GM12878 (cell line): ENCODE results near the gene MPRIP. TPM values are rescaled to one million over a fixed set of nuclear protein-coding genes. Genes with fewer than 3 reads are reported as not detected.
A peak's percentile ranks its signal among the peaks of the same experiment; 100 is the strongest.

Source experiments
- ATAC-seq: fragments of 200-7000 bp; cut with Tn5 transposase; 3 replicates; pipeline ENCODE4 v1.9.1; 2020; ENCODE audit warnings: mild to moderate bottlenecking, moderate library complexity
- BruUV-seq: library from RNA; stranded (reverse); fragments of 400-500 nt; replicated peaks from 2 replicates; lab custom pipeline; 2021; lab: Mats Ljungman, UMichigan
- CTCF ChIA-PET: fragments of 300-600 bp; sonication (Branson Sonifier 250); formaldehyde crosslinking; extraction: SDS; loops from one replicate; lab custom pipeline; 2021; ENCODE audit warnings: inconsistent platforms; lab: Yijun Ruan, JAX
- POLR2A ChIA-PET: fragments of 350-600 bp; formaldehyde crosslinking; extraction: SDS; loops from one replicate; lab custom pipeline; 2021; ENCODE audit warnings: inconsistent platforms; lab: Charles Lee
- RAD21 ChIA-PET: fragments of 300-600 bp; sonication (Branson Sonifier 250); formaldehyde crosslinking; loops from one replicate; lab custom pipeline; 2023; ENCODE audit warnings: antibody characterized with exemption; ENCODE audit not compliant: unreplicated experiment; lab: Charles Lee
- SMC1A ChIA-PET: fragments of 300-600 bp; sonication (Branson Sonifier 250); formaldehyde crosslinking; loops from one replicate; lab custom pipeline; 2023; ENCODE audit not compliant: unreplicated experiment, uncharacterized antibody; lab: Charles Lee
- DNase-seq: peaks from one replicate; pipeline ENCODE4 v3.0.0-alpha.2; 2011; ENCODE audit warnings: low read depth, low spot score
- FAIRE-seq: peaks from 3 replicates; lab custom pipeline; 2011; peaks lifted over from hg19 to GRCh38; lab: Jason Lieb, UNC
- H2AFZ ChIP-seq: 2 replicates; pipeline ENCODE4 v1.6.0; 2011; ENCODE audit warnings: low read depth, low read length, control low read depth; ENCODE audit not compliant: control insufficient read depth
- H3K27ac ChIP-seq: 2 replicates; pipeline ENCODE4 v1.5.1; 2011; ENCODE audit warnings: control low read depth; ENCODE audit not compliant: control insufficient read depth, insufficient read depth
- H3K27me3 ChIP-seq, 2 experiments: replicated peaks in 1 of 2; 2 replicates each; pipeline versions ENCODE4 v1.6.0 to v1.6.1; 2011; ENCODE audit warnings: low read length in 1 of 2; ENCODE audit not compliant: control insufficient read depth in 2 of 2, insufficient read depth in 2 of 2
- H3K36me3 ChIP-seq, 2 experiments: 2 replicates each; pipeline ENCODE4 v1.5.1; 2011; ENCODE audit warnings: low read length in 1 of 2; ENCODE audit not compliant: control insufficient read depth in 2 of 2, insufficient read depth in 2 of 2
- H3K4me1 ChIP-seq: 2 replicates; pipeline ENCODE4 v1.6.1; 2011; ENCODE audit warnings: mild to moderate bottlenecking, low read length, moderate library complexity, mixed read lengths; ENCODE audit not compliant: control insufficient read depth, insufficient read depth
- H3K4me2 ChIP-seq: 2 replicates; pipeline ENCODE4 v1.6.0; 2011; ENCODE audit warnings: control low read depth; ENCODE audit not compliant: control insufficient read depth, insufficient read depth
- H3K4me3 ChIP-seq: fragments of 200-600 bp; sonication (generic); 2 replicates; pipeline ENCODE4 v1.5.1; 2016
- H3K79me2 ChIP-seq: 2 replicates; pipeline ENCODE4 v1.6.0; 2011; ENCODE audit warnings: low read length; ENCODE audit not compliant: control insufficient read depth, insufficient read depth
- H3K9ac ChIP-seq: 2 replicates; pipeline ENCODE4 v1.8.0; 2011; ENCODE audit warnings: low read length, control low read depth, mixed read lengths; ENCODE audit not compliant: control insufficient read depth, insufficient read depth
- H3K9me3 ChIP-seq: replicated peaks from 3 replicates; pipeline ENCODE4 v1.5.1; 2011; ENCODE audit warnings: mild to moderate bottlenecking, low read length; ENCODE audit not compliant: control insufficient read depth, insufficient read depth
- H4K20me1 ChIP-seq: 2 replicates; pipeline ENCODE4 v1.6.0; 2011; ENCODE audit not compliant: control insufficient read depth, insufficient read depth
- BRCA1 ChIP-seq: IDR thresholded peaks from 2 replicates; pipeline ENCODE4 v1.6.1; 2011; ENCODE audit warnings: low read depth, low read length, improper control_type of control experiment
- DPF2 ChIP-seq: fragments of 450-650 bp; IDR thresholded peaks from 2 replicates; pipeline ENCODE4 v1.6.1; 2017; ENCODE audit warnings: mild to moderate bottlenecking
- EED ChIP-seq: sonication (generic); IDR thresholded peaks from 2 replicates; pipeline ENCODE4 v1.6.1; 2016; ENCODE audit warnings: antibody characterized with exemption, low read depth
- ETV6 ChIP-seq, 2 experiments: fragments of 450-650 bp in 1 of 2; IDR thresholded peaks in 1 of 2; conservative IDR thresholded peaks in 1 of 2; 2 replicates each; pipeline ENCODE4 v1.6.1; 2014; ENCODE audit warnings: antibody characterized with exemption in 1 of 2, borderline replicate concordance in 1 of 2, low read depth in 1 of 2, mild to moderate bottlenecking in 1 of 2, moderate library complexity in 1 of 2
- IKZF1 ChIP-seq: fragments of 450-650 bp; conservative IDR thresholded peaks from 2 replicates; pipeline ENCODE4 v1.6.1; 2017; ENCODE audit warnings: antibody characterized with exemption, mild to moderate bottlenecking
- JUND ChIP-seq: IDR thresholded peaks from 2 replicates; pipeline ENCODE4 v1.6.1; 2012; ENCODE audit warnings: low read depth, mild to moderate bottlenecking, low read length, improper control_type of control experiment, moderate library complexity
- MEF2A ChIP-seq: IDR thresholded peaks from 2 replicates; pipeline ENCODE4 v1.6.1; 2011; ENCODE audit warnings: low read depth, mild to moderate bottlenecking, low read length, moderate library complexity; ENCODE audit not compliant: insufficient read depth
- MXI1 ChIP-seq: fragments of 150-350 bp; IDR thresholded peaks from 2 replicates; pipeline ENCODE4 v1.6.1; 2011; ENCODE audit warnings: low read depth, mild to moderate bottlenecking, inconsistent platforms, low read length, improper control_type of control experiment
- NFXL1 ChIP-seq: fragments of 450-650 bp; IDR thresholded peaks from 2 replicates; pipeline ENCODE4 v1.6.1; 2017; ENCODE audit warnings: antibody characterized with exemption, mild to moderate bottlenecking, borderline replicate concordance
- NR2C1 ChIP-seq: fragments of 450-650 bp; IDR thresholded peaks from 2 replicates; pipeline ENCODE4 v1.6.1; 2017; ENCODE audit warnings: antibody characterized with exemption, mild to moderate bottlenecking, moderate library complexity
- PAX5 ChIP-seq: IDR thresholded peaks from 2 replicates; pipeline ENCODE4 v1.6.1; 2011; ENCODE audit warnings: low read depth, low read length, borderline replicate concordance
- SIN3A ChIP-seq: IDR thresholded peaks from 2 replicates; pipeline ENCODE4 v1.6.1; 2012; ENCODE audit warnings: low read depth, low read length, improper control_type of control experiment
- SMARCA5 ChIP-seq: fragments of 450-650 bp; IDR thresholded peaks from 2 replicates; pipeline ENCODE4 v1.6.1; 2017; ENCODE audit warnings: mild to moderate bottlenecking
- SP1 ChIP-seq: IDR thresholded peaks from one replicate; pipeline ENCODE4 v1.6.1; 2011; ENCODE audit warnings: low read depth, low read length
- SREBF1 ChIP-seq: IDR thresholded peaks from 2 replicates; pipeline ENCODE4 v1.6.1; 2012; ENCODE audit warnings: mild to moderate bottlenecking, low read length
- TCF12 ChIP-seq: IDR thresholded peaks from 2 replicates; pipeline ENCODE4 v1.6.1; 2011; ENCODE audit warnings: low read depth, mild to moderate bottlenecking, low read length
- YY1 ChIP-seq: IDR thresholded peaks from 2 replicates; pipeline ENCODE4 v1.6.1; 2011; ENCODE audit warnings: low read depth, mild to moderate bottlenecking, low read length
- ZNF207 ChIP-seq: fragments of 450-650 bp; IDR thresholded peaks from 2 replicates; pipeline ENCODE4 v1.6.1; 2014; ENCODE audit warnings: antibody characterized with exemption, mild to moderate bottlenecking, borderline replicate concordance
- WGBS: methylation state at CpG from one replicate; pipeline ENCODE4 v1.1.6; 2016; ENCODE audit warnings: low lambda C conversion rate; ENCODE audit not compliant: insufficient replicate concordance, insufficient coverage; ENCODE audit errors: missing lambda C conversion rate; 5-methylcytosine and 5-hydroxymethylcytosine counted together
- in situ Hi-C: fragments of 300-500 bp; cut with MboI; formaldehyde crosslinking; loops from 9 replicates; pipeline ENCODE4 v1.14.3; 2018; ENCODE audit warnings: mixed read lengths
- intact Hi-C: fragments of 100-400 bp; cut with micrococcal nuclease; formaldehyde crosslinking; loops from one replicate; pipeline ENCODE4 v1.14.2; 2022; ENCODE audit not compliant: unreplicated experiment
- polyA plus RNA-seq, 11 experiments: library from polyadenylated mRNA; depleted of rRNA in 4 of 11; unstranded in 6 of 11; stranded (reverse) in 5 of 11; fragments of >200 nt; fragmentation: Nextera tagmentation in 4 of 11; fragmentation: Illumina TruSeq in 1 of 11; extraction: Ambion mirVana in 4 of 11; extraction: Trizol in 1 of 11; gene quantifications; 1 replicate in 1 of 11; 2 replicates in 10 of 11; pipeline versions ENCODE4 v1.2.1 to v1.2.3, GENCODE V29; 2011 to 2016; ENCODE audit warnings: inconsistent platforms in 2 of 11, missing spikeins in 2 of 11, low read depth in 1 of 11
- total RNA-seq, 4 experiments: library from RNA; depleted of rRNA in 3 of 4; stranded (reverse); fragments of >200 nt in 3 of 4; fragmentation: Illumina TruSeq in 1 of 4; extraction: Trizol in 1 of 4; gene quantifications; 2 replicates each; pipeline versions ENCODE4 v1.2.1 to v1.2.3, GENCODE V29; 2013 to 2021
- TF ChIP-seq, protein P1 (sequence below): fragments of 450-650 bp; IDR thresholded peaks from 2 replicates; pipeline ENCODE4 v1.6.1; 2014; ENCODE audit warnings: mild to moderate bottlenecking
- TF ChIP-seq, protein P2 (sequence below), 3 experiments: IDR thresholded peaks in 2 of 3; conservative IDR thresholded peaks in 1 of 3; 2 replicates each; pipeline ENCODE4 v1.5.1; 2011; ENCODE audit warnings: low read depth in 3 of 3, low read length in 3 of 3, mild to moderate bottlenecking in 3 of 3, control low read depth in 2 of 3, moderate library complexity in 2 of 3, inconsistent platforms in 1 of 3, mixed read lengths in 1 of 3; ENCODE audit not compliant: control insufficient read depth in 2 of 3, insufficient read depth in 1 of 3; ENCODE audit errors: extremely low read depth in 1 of 3

Gene MPRIP
- total and polyA plus RNA-seq, 10 of the 15 experiments (the other 5 are each of a cell fraction or from before 2014, with no cell fraction given), result 16.5 to 168 (median 71.7) TPM

DNA sequence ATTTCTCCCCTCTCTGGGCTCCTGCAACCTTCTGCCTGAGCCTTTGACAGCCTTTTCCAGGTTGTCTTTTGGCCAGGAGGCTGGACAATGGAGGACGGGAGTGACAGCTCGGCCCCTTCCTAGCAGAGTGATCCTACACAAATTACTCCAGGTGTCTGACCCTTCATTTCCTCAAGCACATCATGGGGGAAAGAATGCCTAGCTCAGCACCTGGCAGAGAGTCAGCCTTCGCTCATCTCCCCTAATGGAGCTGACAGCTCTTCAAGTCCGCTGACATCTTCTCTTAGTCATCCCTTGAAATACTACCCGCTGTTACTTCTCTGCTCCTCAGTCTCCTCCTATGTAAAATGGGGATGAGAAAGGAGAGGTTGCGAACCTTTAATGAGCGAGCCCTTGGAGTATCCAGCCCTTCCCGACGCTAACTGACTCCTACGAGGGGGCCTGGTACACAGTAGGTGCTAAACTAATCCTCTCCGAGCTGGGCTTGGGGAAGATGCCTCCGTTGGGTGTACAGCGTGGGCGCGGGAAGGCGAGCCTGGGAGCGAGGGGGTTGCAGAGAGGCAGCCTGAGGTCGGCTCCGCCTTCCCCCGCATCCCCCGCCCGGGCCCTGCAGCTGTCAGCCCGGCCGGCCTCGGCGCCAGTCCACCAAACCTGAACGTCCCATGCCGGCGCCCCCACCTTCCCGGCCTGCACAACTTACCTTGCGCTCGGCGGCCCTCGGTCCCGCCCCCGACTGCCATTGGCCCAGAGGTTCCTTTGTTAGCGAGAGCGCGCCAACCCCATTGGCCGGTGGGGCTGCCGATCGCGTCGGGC is 480 bp upstream of the MPRIP start (continued):
- TF ChIP-seq SP1 (peak; percentile 96), DPF2 (peak; percentile 86), NR2C1 (no peak), YY1 (peak; percentile 46; the same call in 1 of the 2 replicates), SIN3A (no peak; the same call in 1 of the 2 replicates), SREBF1 (no peak), TCF12 (peak; percentile 76; the same call in 1 of the 2 replicates), EED (peak; percentile 60; the same call in 1 of the 2 replicates), MEF2A (0 out of 2 replicates have a peak, but pooled peaks have one; percentile 30), PAX5 (0 out of 2 replicates have a peak, but pooled peaks have one; percentile 12)
- TF ChIP-seq, protein P1, sequence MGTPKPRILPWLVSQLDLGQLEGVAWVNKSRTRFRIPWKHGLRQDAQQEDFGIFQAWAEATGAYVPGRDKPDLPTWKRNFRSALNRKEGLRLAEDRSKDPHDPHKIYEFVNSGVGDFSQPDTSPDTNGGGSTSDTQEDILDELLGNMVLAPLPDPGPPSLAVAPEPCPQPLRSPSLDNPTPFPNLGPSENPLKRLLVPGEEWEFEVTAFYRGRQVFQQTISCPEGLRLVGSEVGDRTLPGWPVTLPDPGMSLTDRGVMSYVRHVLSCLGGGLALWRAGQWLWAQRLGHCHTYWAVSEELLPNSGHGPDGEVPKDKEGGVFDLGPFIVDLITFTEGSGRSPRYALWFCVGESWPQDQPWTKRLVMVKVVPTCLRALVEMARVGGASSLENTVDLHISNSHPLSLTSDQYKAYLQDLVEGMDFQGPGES, result peak; percentile 85
- TF ChIP-seq, all 136 proteins: peak for 29

DNA sequence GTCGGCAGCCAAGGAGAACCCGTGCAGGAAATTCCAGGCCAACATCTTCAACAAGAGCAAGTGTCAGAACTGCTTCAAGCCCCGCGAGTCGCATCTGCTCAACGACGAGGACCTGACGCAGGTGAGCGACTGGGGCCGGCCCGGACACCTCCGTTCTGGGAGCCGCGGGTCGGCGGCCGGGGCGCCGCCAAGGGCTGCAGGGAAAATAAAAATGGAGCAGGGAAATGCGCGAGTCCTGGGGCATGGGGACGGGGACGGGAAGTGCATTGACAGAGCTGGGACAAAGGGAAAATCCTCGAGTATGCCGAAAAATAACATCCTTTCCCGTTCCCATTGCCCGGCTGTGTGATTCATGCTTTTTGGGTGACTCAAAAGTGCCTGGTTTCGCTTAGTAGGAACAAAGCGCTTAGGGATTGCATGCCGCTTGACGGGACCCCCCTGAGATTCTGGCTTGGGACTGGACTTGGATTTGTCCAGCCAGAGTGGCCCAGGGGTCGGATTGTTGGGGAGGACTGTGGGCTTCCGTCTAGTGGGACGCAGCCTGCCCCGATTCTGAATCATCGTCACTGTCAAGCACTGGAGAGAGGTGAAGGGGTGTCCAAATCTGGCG is 699 bp downstream of the MPRIP start:
- no peak for DNase-seq
- peak overlapping the region; percentile 75 for H3K27ac ChIP-seq
- in situ Hi-C loops, result no loop called here
- TF ChIP-seq DPF2 (no peak), ETV6 (conservative IDR thresholded peaks at IDR 0.05 in 1 of 2, IDR thresholded peaks at IDR 0.05 in 1 of 2; ENCODE audit: borderline replicate concordance in 1 of 2, low read depth in 1 of 2) (no peak), ZNF207 (no peak), BRCA1 (no peak), SMARCA5 (no peak), MXI1 (no peak), JUND (no peak), NFXL1 (no peak), IKZF1 (peak; percentile 56)
- TF ChIP-seq, protein P2, sequence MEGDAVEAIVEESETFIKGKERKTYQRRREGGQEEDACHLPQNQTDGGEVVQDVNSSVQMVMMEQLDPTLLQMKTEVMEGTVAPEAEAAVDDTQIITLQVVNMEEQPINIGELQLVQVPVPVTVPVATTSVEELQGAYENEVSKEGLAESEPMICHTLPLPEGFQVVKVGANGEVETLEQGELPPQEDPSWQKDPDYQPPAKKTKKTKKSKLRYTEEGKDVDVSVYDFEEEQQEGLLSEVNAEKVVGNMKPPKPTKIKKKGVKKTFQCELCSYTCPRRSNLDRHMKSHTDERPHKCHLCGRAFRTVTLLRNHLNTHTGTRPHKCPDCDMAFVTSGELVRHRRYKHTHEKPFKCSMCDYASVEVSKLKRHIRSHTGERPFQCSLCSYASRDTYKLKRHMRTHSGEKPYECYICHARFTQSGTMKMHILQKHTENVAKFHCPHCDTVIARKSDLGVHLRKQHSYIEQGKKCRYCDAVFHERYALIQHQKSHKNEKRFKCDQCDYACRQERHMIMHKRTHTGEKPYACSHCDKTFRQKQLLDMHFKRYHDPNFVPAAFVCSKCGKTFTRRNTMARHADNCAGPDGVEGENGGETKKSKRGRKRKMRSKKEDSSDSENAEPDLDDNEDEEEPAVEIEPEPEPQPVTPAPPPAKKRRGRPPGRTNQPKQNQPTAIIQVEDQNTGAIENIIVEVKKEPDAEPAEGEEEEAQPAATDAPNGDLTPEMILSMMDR (IDR thresholded peaks at IDR 0.05 in 2 of 3, conservative IDR thresholded peaks at IDR 0.05 in 1 of 3; ENCODE audit: control insufficient read depth in 2 of 3, extremely low read depth in 1 of 3, insufficient read depth in 1 of 3, low read depth in 3 of 3, low read length in 3 of 3), result no peak

More for the DNA sequence above, 699 bp downstream of the MPRIP start:
- Histone ChIP-seq H3K9me3 (no peaks in the 10 kb centered on the region; the same call in 2 of the 3 replicates), H3K4me1 (peaks cover 21% of the 10 kb centered on the region), H4K20me1 (peaks cover 2% of the 10 kb centered on the region; the same call in 1 of the 2 replicates), H3K4me3 (peak overlapping the region; percentile 91), H3K4me2 (peak overlapping the region; percentile 98), H3K27me3 (no peaks in the 10 kb centered on the region), H2AFZ (peak overlapping the region; percentile 25; the same call in 1 of the 2 replicates), H3K79me2 (peaks cover 51% of the 10 kb centered on the region), H3K9ac (peak overlapping the region; percentile 92), H3K36me3 (no peaks in the 10 kb centered on the region)
- FAIRE-seq, result no peak
- RAD21 ChIA-PET, result interaction anchor here (1.4 kb wide), 1 partner anchor 65 kb away, joined by 3 read pairs; no protein-coding TSS in a partner anchor
- under 1% methylated on average over 37 of the region's 37 CpGs for WGBS
- no TSS peak for BruUV-seq
- POLR2A ChIA-PET, result no interaction called here
- SMC1A ChIA-PET, result interaction anchor here (0.7 to 1.5 kb wide), 2 partner anchors 10 to 99 kb away, joined by 4 to 5 read pairs; no protein-coding TSS in a partner anchor
- intact Hi-C loops, result no loop called here
- CTCF ChIA-PET, result no interaction called here
- ATAC-seq, result no peak
